ENCODE data around the gene MCF2L2. TPM values are rescaled to one million over a fixed set of nuclear protein-coding genes. Genes with fewer than 3 reads are reported as not detected.

Gene MCF2L2
- total and polyA plus RNA-seq, 7 donors: 0.99 to 5.0 (median 4.0) TPM; not detected in 1

GRCh38 chr3:183400352-183400751 is 28.1 kb downstream of the MCF2L2 start:
- intact Hi-C loops (cut with DNase I): no loop called here
- Histone ChIP-seq H3K27me3 (no peaks in the 10 kb centered on the region), H3K9me3 (no peaks in the 10 kb centered on the region), H3K4me1 (no peaks in the 10 kb centered on the region), H3K4me3 (no peak overlapping the region), H3K27ac (no peak overlapping the region), H3K36me3 (no peaks in the 10 kb centered on the region)
- no peak for DNase-seq
- TF ChIP-seq EP300 (IDR thresholded peaks at IDR 0.05) (no peak), POLR2A (IDR thresholded peaks at IDR 0.05) (no peak), POLR2AphosphoS5 (IDR thresholded peaks at IDR 0.05) (no peak), CTCF (IDR thresholded peaks at IDR 0.05) (no peak)
- 67 to 73% methylated on average over 13 of the region's 13 CpGs for WGBS, 2 donors

- intact Hi-C loops (cut with DNase I): no loop called here
- no peak for TF ChIP-seq POLR2AphosphoS5 (IDR thresholded peaks at IDR 0.05)
- TF ChIP-seq CTCF (IDR thresholded peaks at IDR 0.05): no peak
- TF ChIP-seq POLR2A (IDR thresholded peaks at IDR 0.05): no peak
- TF ChIP-seq EP300 (IDR thresholded peaks at IDR 0.05): no peak
- WGBS, 2 donors: 91 to 93% methylated on average over 5 of the region's 5 CpGs
Measured at GRCh38 chr3:183396662-183397391, 31.6 kb downstream of the MCF2L2 start.

GRCh38 chr3:183394150-183394549 is 34.3 kb downstream of the MCF2L2 start:
- Histone ChIP-seq H3K9me3 (no peaks in the 10 kb centered on the region), H3K27me3 (peaks cover 0 to 15% (median 3%) of the 10 kb centered on the region in 3 donors), H3K27ac (no peak overlapping the region), H3K4me1 (no peaks in the 10 kb centered on the region), H3K4me3 (no peak overlapping the region), H3K36me3 (no peaks in the 10 kb centered on the region)
- intact Hi-C loops (cut with DNase I): no loop called here
- no peak for DNase-seq
- TF ChIP-seq POLR2A (IDR thresholded peaks at IDR 0.05): no peak
- no peak for TF ChIP-seq CTCF (IDR thresholded peaks at IDR 0.05)
- no peak for TF ChIP-seq EP300 (IDR thresholded peaks at IDR 0.05)
- no peak for TF ChIP-seq POLR2AphosphoS5 (IDR thresholded peaks at IDR 0.05)
- 67 to 80% methylated on average over 6 of the region's 6 CpGs for WGBS, 2 donors

More at GRCh38 chr3:183396662-183397391, 31.6 kb downstream of the MCF2L2 start:
- H3K27ac ChIP-seq: no peak overlapping the region
- no peaks in the 10 kb centered on the region for H3K4me1 ChIP-seq
- H3K36me3 ChIP-seq: no peaks in the 10 kb centered on the region
- H3K9me3 ChIP-seq: no peaks in the 10 kb centered on the region
- no peak overlapping the region for H3K4me3 ChIP-seq
- DNase-seq: no peak
- H3K27me3 ChIP-seq: peaks cover 0 to 11% (median 3%) of the 10 kb centered on the region in 3 donors

- H3K27ac ChIP-seq: no peak overlapping the region
- intact Hi-C loops (cut with DNase I): no loop called here
- TF ChIP-seq POLR2AphosphoS5 (IDR thresholded peaks at IDR 0.05): no peak
- TF ChIP-seq POLR2A (IDR thresholded peaks at IDR 0.05): no peak
- TF ChIP-seq CTCF (IDR thresholded peaks at IDR 0.05): no peak
- TF ChIP-seq EP300 (IDR thresholded peaks at IDR 0.05): no peak
- 88 to 91% methylated on average over 4 of the region's 4 CpGs for WGBS, 2 donors
- no peaks in the 10 kb centered on the region for H3K36me3 ChIP-seq
- H3K27me3 ChIP-seq: peaks cover 0 to 15% (median 3%) of the 10 kb centered on the region in 3 donors
- no peaks in the 10 kb centered on the region for H3K4me1 ChIP-seq
- H3K4me3 ChIP-seq: no peak overlapping the region
- no peak for DNase-seq
- no peaks in the 10 kb centered on the region for H3K9me3 ChIP-seq
Measured at GRCh38 chr3:183393625-183394024, 34.8 kb downstream of the MCF2L2 start.
